Breast epithelium (tissue), 4 donors: ENCODE measurements around the gene NOC3L. TPM values are rescaled to one million over a fixed set of nuclear protein-coding genes. Genes with fewer than 3 reads are reported as not detected.

Source experiments
- DNase-seq, 2 donors: peaks; one replicate each; pipeline ENCODE4 v3.0.0-alpha.2; 2019; ENCODE audit warnings: low spot score in 2 of 2
- H3K27ac ChIP-seq, 2 donors: fragments of 200-600 bp; sonication (generic) in 1 of 2; one replicate each; pipeline ENCODE4 v1.5.1; 2016 to 2019; ENCODE audit warnings: mild to moderate bottlenecking in 1 of 2
- H3K27me3 ChIP-seq, 2 donors: fragments of 200-600 bp; sonication (generic) in 1 of 2; one replicate each; pipeline versions ENCODE4 v1.5.1 to v1.6.0; 2017 to 2019; ENCODE audit warnings: control low read depth in 1 of 2, mild to moderate bottlenecking in 1 of 2
- H3K36me3 ChIP-seq: fragments of 200-600 bp; one replicate; pipeline ENCODE4 v1.5.1; 2019
- H3K4me1 ChIP-seq, 2 donors: fragments of 200-600 bp; sonication (generic); one replicate each; pipeline ENCODE4 v1.5.1; 2016 to 2019; ENCODE audit warnings: control low read depth in 1 of 2
- H3K4me3 ChIP-seq, 3 donors: fragments of 200-600 bp; sonication (generic); 1 replicate in 2 of 3; 2 replicates in 1 of 3; pipeline ENCODE4 v1.5.1; 2016 to 2019; ENCODE audit warnings: mild to moderate bottlenecking in 3 of 3, moderate library complexity in 2 of 3
- H3K9me3 ChIP-seq, 2 donors: fragments of 200-600 bp; sonication (generic) in 1 of 2; one replicate each; pipeline ENCODE4 v1.5.1; 2016 to 2019; ENCODE audit warnings: control low read depth in 1 of 2
- POLR2A ChIP-seq: fragments of 450-650 bp; IDR thresholded peaks from one replicate; pipeline ENCODE4 v1.6.1; 2016; ENCODE audit warnings: antibody characterized with exemption, mild to moderate bottlenecking, moderate library complexity
- POLR2AphosphoS5 ChIP-seq, 3 donors: sonication (generic); formaldehyde crosslinking; IDR thresholded peaks; one replicate each; pipeline ENCODE4 v1.6.1; 2017; ENCODE audit warnings: antibody characterized with exemption in 3 of 3
- intact Hi-C: fragments of 100-400 bp; cut with DNase I; formaldehyde crosslinking; loops from one replicate; pipeline ENCODE4 v1.15.1; 2023; ENCODE audit warnings: low total_unique reads
- total RNA-seq, 3 donors: library from RNA; depleted of rRNA; stranded (reverse); fragments of >200 nt; gene quantifications; one replicate each; pipeline ENCODE4 v1.1.0, GENCODE V29; 2016
- TF ChIP-seq, protein P1 (sequence below), 3 donors: fragments of 450-650 bp; IDR thresholded peaks; one replicate each; pipeline ENCODE4 v1.5.1; 2016 to 2017; ENCODE audit warnings: antibody characterized with exemption in 3 of 3, mild to moderate bottlenecking in 3 of 3, moderate library complexity in 3 of 3

The NOC3L gene, protein sequence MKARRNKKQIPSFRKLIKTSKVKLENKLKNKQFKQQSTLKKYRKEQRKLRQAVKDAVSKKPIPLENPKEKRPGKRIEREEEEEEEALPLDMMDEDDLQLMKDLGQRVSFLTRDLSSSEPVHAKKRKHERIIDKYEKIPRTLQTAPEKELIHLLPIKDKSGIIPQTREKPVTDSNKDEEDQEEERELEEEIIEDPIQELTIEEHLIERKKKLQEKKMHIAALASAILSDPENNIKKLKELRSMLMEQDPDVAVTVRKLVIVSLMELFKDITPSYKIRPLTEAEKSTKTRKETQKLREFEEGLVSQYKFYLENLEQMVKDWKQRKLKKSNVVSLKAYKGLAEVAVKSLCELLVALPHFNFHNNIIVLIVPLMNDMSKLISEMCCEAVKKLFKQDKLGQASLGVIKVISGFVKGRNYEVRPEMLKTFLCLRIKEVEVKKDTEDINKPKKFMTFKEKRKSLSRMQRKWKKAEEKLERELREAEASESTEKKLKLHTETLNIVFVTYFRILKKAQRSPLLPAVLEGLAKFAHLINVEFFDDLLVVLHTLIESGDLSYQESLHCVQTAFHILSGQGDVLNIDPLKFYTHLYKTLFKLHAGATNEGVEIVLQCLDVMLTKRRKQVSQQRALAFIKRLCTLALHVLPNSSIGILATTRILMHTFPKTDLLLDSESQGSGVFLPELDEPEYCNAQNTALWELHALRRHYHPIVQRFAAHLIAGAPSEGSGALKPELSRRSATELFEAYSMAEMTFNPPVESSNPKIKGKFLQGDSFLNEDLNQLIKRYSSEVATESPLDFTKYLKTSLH
- 10 to 100 TPM; 14.9 to 26.2 (median 25.6) TPM for total RNA-seq

DNA sequence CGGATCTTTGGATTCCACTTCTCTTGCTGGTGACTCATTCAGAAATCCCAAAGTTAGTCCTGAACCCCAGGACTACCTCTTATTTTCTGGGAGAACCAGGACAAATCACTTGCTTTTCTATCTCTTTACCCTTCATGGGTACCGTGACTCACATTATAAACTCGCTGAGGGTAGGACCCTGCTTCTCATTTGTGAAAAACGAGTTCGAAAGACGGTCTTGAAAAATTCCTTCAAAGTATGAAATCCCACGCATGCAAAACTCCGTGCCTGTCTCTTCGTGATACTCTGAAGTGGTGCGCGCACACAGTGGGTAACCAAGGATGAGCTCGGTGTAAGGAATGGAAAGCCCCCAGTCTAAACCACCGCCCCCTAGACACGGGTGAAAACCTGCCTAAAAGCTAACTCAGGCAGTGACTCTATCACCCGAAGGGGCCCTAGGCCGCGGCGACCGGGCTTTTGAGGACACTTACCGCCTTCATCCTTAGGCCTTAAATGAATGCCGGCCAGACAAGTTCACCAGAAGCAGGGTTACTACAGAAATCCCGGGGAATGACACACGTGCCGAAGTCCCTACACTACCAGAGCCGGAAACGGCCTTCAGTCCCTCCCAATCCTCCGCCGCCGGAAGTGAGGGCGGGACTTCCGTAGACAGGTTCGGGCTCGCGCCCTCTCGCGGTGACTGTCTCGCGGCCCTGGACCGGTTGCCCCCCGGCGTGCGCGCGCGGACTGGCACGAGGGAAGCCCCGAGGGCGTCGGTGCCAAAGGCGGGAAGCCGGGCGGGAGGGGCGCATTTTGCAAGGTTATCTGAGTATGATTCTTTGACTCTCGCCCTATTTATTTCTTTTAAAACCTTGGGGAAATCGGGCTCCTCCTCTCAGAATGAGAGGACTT, at the start of gene NOC3L:
NOC3L (minus strand) TSS at position 580 of the 891 bp plus-strand sequence; CDS start at position 479, 101 bp downstream.
- peak within 1 kb of the TSS; percentile 58 to 79 for H3K27ac ChIP-seq
- intact Hi-C loops = no loop called here

DNA sequence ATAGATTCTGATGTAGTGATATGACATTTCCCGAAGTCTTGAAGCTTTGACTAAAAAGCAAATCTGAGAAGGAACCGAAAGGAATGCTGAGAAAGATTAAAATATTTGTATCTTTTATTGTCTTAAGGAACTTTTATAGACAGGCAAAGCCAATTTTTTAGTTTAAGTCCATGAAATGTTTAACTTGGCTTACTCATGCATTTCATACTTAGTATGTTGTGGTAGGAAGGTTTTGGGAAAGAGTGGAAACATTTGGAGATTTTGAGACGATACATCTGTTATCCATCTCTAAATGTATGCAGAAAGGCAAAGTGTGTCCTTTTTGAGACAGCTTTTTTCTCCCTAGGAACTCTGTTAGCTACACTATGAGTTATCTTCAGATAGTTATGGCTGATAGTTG, 49.7 kb upstream of the NOC3L start:
- TF ChIP-seq POLR2AphosphoS5 (IDR thresholded peaks at IDR 0.05) (no peak), POLR2A (no peak)
- TF ChIP-seq, protein P1, sequence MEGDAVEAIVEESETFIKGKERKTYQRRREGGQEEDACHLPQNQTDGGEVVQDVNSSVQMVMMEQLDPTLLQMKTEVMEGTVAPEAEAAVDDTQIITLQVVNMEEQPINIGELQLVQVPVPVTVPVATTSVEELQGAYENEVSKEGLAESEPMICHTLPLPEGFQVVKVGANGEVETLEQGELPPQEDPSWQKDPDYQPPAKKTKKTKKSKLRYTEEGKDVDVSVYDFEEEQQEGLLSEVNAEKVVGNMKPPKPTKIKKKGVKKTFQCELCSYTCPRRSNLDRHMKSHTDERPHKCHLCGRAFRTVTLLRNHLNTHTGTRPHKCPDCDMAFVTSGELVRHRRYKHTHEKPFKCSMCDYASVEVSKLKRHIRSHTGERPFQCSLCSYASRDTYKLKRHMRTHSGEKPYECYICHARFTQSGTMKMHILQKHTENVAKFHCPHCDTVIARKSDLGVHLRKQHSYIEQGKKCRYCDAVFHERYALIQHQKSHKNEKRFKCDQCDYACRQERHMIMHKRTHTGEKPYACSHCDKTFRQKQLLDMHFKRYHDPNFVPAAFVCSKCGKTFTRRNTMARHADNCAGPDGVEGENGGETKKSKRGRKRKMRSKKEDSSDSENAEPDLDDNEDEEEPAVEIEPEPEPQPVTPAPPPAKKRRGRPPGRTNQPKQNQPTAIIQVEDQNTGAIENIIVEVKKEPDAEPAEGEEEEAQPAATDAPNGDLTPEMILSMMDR (IDR thresholded peaks at IDR 0.05) = no peak
- intact Hi-C loops = no loop called here
- Histone ChIP-seq H3K36me3 (no peaks in the 10 kb centered on the region), H3K9me3 (no peaks in the 10 kb centered on the region), H3K27me3 (no peaks in the 10 kb centered on the region), H3K4me3 (no peak overlapping the region), H3K27ac (no peak overlapping the region), H3K4me1 (no peaks in the 10 kb centered on the region)
- no peak for DNase-seq

More for the DNA sequence above, at the start of gene NOC3L:
- no peak for TF ChIP-seq POLR2A
- TF ChIP-seq POLR2AphosphoS5 (IDR thresholded peaks at IDR 0.05) = peak; percentile 57 to 82 (median 79)
- TF ChIP-seq, protein P1 (IDR thresholded peaks at IDR 0.05) = peak; percentile 62 to 94 (median 72)
- peak; percentile 84 to 92 for DNase-seq
- Histone ChIP-seq H3K9me3 (no peaks in the 10 kb centered on the region), H3K27me3 (no peaks in the 10 kb centered on the region), H3K36me3 (no peaks in the 10 kb centered on the region), H3K4me1 (peaks cover 0 to 9% of the 10 kb centered on the region in 2 donors), H3K4me3 (peak within 1 kb of the TSS; percentile 59 to 87 (median 76))

DNA sequence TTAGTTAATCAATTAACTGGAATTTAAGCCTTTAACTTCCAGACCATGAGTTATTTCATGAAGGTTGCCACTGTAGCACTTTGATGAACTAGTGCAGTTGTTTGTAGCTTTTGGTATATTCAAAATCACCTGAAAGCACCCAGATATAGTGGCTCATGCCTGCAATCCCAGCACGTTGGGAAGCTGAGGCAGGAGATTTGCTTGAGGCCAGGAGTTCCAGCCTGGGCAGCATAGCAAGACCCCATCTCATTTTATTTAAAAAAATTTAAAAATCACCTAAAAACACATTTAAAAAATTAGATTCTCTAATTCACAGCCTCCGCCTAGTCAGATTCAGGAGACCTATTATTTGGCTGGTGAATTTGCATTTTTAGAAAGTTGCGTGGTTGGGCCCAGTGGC, 48.6 kb upstream of the NOC3L start:
- H3K36me3 ChIP-seq = no peaks in the 10 kb centered on the region
- H3K4me1 ChIP-seq = no peaks in the 10 kb centered on the region
- no peak for DNase-seq
- no peak overlapping the region for H3K4me3 ChIP-seq
- TF ChIP-seq POLR2AphosphoS5 (IDR thresholded peaks at IDR 0.05) = no peak
- TF ChIP-seq, protein P1 (IDR thresholded peaks at IDR 0.05) = no peak
- TF ChIP-seq POLR2A = no peak
- H3K27ac ChIP-seq = no peak overlapping the region
- H3K27me3 ChIP-seq = no peaks in the 10 kb centered on the region
- no peaks in the 10 kb centered on the region for H3K9me3 ChIP-seq
- intact Hi-C loops = no loop called here

DNA sequence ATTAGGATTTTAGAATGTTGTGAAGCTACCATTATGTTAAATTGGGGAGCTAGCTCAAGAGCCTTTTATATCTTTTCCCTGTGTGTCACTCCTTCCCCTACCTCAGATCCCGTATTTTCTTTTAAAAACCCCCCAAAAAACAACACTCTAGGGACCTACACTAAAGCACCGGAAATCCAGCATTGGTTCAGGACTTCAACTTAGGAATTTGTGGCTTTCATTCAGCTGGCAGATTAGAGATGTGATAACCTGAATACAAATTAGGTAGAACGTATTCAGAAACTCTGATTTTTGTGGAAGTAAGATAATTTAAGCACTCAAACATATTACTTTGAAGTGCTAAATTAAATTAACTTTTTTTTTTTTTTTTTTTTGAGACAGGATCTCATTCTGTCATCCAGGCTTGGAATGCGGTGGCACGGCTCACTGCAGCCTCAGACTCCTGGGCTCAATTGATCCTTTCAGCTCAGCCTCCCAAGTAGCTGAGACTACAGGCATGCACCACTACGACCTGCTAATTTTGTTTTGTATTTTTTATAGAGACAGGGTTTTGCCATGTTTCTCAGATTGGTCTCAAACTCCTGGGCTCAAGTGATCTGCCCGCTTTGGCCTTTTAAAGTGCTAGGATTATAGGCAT, 46.4 kb upstream of the NOC3L start:
- TF ChIP-seq POLR2A = no peak
- TF ChIP-seq, protein P1 (IDR thresholded peaks at IDR 0.05) = no peak
- TF ChIP-seq POLR2AphosphoS5 (IDR thresholded peaks at IDR 0.05) = no peak
- H3K36me3 ChIP-seq = no peaks in the 10 kb centered on the region
- H3K4me1 ChIP-seq = no peaks in the 10 kb centered on the region
- H3K9me3 ChIP-seq = no peaks in the 10 kb centered on the region
- no peaks in the 10 kb centered on the region for H3K27me3 ChIP-seq
- H3K27ac ChIP-seq = no peak overlapping the region
- intact Hi-C loops = no loop called here
- no peak for DNase-seq
- H3K4me3 ChIP-seq = no peak overlapping the region
